Natural killer cell (primary cell): Measurements from ENCODE around the gene ADAMTS19. TPM values are rescaled to one million over a fixed set of nuclear protein-coding genes. Genes with fewer than 3 reads are reported as not detected.

Experiments used
- ATAC-seq, 3 donors: fragments of 150-1000 bp in 2 of 3; fragments of 200-7000 bp in 1 of 3; cut with Tn5 transposase; 1 replicate in 1 of 3; 2 replicates in 2 of 3; pipeline ENCODE4 v1.10.0; 2021; ENCODE audit warnings: mild to moderate bottlenecking in 2 of 3, moderate library complexity in 2 of 3
- DNase-seq, 2 donors: peaks; one replicate each; pipeline versions ENCODE4 v3.0.0 to v3.0.0-alpha.2; 2013 to 2021; ENCODE audit warnings: mixed read lengths in 1 of 2
- H3K27ac ChIP-seq: one replicate; pipeline ENCODE4 v1.5.1; 2013; ENCODE audit warnings: mild to moderate bottlenecking, low read length
- H3K27me3 ChIP-seq: one replicate; pipeline ENCODE4 v1.6.1; 2013; ENCODE audit warnings: low read length; ENCODE audit not compliant: control insufficient read depth, insufficient read depth
- H3K36me3 ChIP-seq: one replicate; pipeline ENCODE4 v1.6.1; 2013; ENCODE audit warnings: low read length; ENCODE audit not compliant: control insufficient read depth, insufficient read depth
- H3K4me1 ChIP-seq: one replicate; pipeline ENCODE4 v1.6.1; 2013; ENCODE audit warnings: low read length; ENCODE audit not compliant: control insufficient read depth, insufficient read depth
- H3K4me3 ChIP-seq: one replicate; pipeline ENCODE4 v1.5.1; 2013; ENCODE audit warnings: low read length
- H3K9me3 ChIP-seq: one replicate; pipeline ENCODE4 v1.6.1; 2013; ENCODE audit warnings: low read length; ENCODE audit not compliant: control insufficient read depth, insufficient read depth
- H3K27ac Mint-ChIP-seq, 2 donors: one replicate each; pipeline ENCODE4 v1.8.0; 2022; ENCODE audit warnings: mild to moderate bottlenecking in 2 of 2, mixed read lengths in 2 of 2, moderate library complexity in 1 of 2
- H3K27me3 Mint-ChIP-seq, 2 donors: one replicate each; pipeline ENCODE4 v1.8.0; 2022; ENCODE audit warnings: low read depth in 2 of 2, mixed read lengths in 2 of 2
- H3K36me3 Mint-ChIP-seq: one replicate; pipeline ENCODE4 v1.8.0; 2022; ENCODE audit warnings: mixed read lengths
- H3K4me1 Mint-ChIP-seq, 2 donors: one replicate each; pipeline ENCODE4 v1.8.0; 2022; ENCODE audit warnings: mixed read lengths in 2 of 2
- H3K4me3 Mint-ChIP-seq: one replicate; pipeline ENCODE4 v1.8.0; 2022; ENCODE audit warnings: mild to moderate bottlenecking, moderate library complexity, mixed read lengths
- H3K9me3 Mint-ChIP-seq, 2 donors: one replicate each; pipeline ENCODE4 v1.8.0; 2022; ENCODE audit warnings: mixed read lengths in 2 of 2
- CTCF ChIP-seq: fragments of 200-600 bp; IDR thresholded peaks from one replicate; pipeline ENCODE4 v1.8.0; 2022; ENCODE audit warnings: antibody characterized with exemption
- WGBS: methylation state at CpG from one replicate; pipeline ENCODE4 v1.1.7; 2013; ENCODE audit warnings: missing lambda C conversion rate; ENCODE audit not compliant: insufficient coverage; 5-methylcytosine and 5-hydroxymethylcytosine counted together
- intact Hi-C: fragments of 100-400 bp; cut with micrococcal nuclease; formaldehyde crosslinking; loops from one replicate; pipeline ENCODE4 v1.14.2; 2022
- total RNA-seq, 4 donors: library from RNA; stranded (reverse); fragments of 120-200 nt in 1 of 4; gene quantifications; one replicate each; pipeline versions ENCODE4 v1.2.3 to v1.2.4, GENCODE V29; 2013 to 2022

Gene ADAMTS19
- total RNA-seq, 3 donors from 2014 or later (not counting 1 experiment from before 2014, with no cell fraction given) = not detected

DNA sequence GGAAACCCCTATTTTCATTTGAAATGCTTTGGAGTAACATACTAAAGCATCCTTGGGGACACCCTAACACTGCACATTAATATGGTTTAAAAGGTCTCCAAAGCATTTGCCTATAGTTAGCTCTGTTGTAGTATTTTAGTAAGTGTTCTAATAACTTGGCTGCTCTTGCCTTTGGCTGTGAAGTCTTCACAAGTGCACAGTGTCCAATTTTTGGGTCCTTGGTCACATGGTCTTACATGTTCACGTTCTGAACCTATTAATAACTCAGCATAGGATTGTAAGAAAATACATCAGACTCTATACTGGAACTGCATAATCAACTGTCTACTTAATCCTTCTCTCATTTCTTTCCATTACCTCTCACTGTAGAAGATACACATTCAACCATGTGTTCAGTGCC, 17.4 kb downstream of the ADAMTS19 start:
- Histone ChIP-seq H3K9me3 (no peaks in the 10 kb centered on the region), H3K36me3 (no peaks in the 10 kb centered on the region), H3K4me1 (no peaks in the 10 kb centered on the region), H3K27ac (no peak overlapping the region), H3K27me3 (no peaks in the 10 kb centered on the region), H3K4me3 (no peak overlapping the region)
- H3K4me3 Mint-ChIP-seq = no peak overlapping the region
- TF ChIP-seq CTCF = no peak
- H3K27ac Mint-ChIP-seq = no peak overlapping the region
- H3K4me1 Mint-ChIP-seq = no peaks in the 10 kb centered on the region
- peaks cover 2 to 3% of the 10 kb centered on the region in 2 donors for H3K9me3 Mint-ChIP-seq
- 63% methylated on average over 1 of the region's 1 CpG for WGBS
- intact Hi-C loops = no loop called here
- ATAC-seq = no peak
- H3K36me3 Mint-ChIP-seq = no peaks in the 10 kb centered on the region
- no peaks in the 10 kb centered on the region for H3K27me3 Mint-ChIP-seq
- no peak for DNase-seq

DNA sequence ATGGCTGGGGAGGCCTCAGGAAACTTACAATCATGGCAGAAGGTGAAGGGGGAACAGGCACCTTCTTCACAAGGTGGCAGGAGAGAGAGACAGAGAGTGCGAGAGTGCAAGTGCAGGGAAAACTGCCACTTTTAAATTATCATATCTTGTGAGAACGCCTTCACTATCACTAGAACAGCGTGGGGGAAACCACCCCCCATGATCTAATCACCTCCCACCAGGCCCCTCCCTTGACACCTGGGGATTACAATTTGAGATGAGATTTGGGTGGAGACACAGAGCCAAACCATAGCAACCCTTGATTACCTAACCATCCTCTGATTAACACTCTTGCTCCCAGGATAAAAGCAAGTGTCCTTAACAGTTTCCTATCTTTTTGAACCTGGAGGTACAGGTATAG, 21.1 kb downstream of the ADAMTS19 start:
- no peaks in the 10 kb centered on the region for H3K4me1 Mint-ChIP-seq
- Histone ChIP-seq H3K27me3 (no peaks in the 10 kb centered on the region), H3K4me1 (no peaks in the 10 kb centered on the region), H3K9me3 (no peaks in the 10 kb centered on the region), H3K27ac (no peak overlapping the region), H3K4me3 (no peak overlapping the region), H3K36me3 (no peaks in the 10 kb centered on the region)
- WGBS = 80% methylated on average over 1 of the region's 3 CpGs
- no peak overlapping the region for H3K27ac Mint-ChIP-seq
- H3K36me3 Mint-ChIP-seq = no peaks in the 10 kb centered on the region
- ATAC-seq (no peak), DNase-seq (no peak)
- no peak overlapping the region for H3K4me3 Mint-ChIP-seq
- H3K9me3 Mint-ChIP-seq = peaks cover 2 to 3% of the 10 kb centered on the region in 2 donors
- TF ChIP-seq CTCF = no peak
- intact Hi-C loops = no loop called here
- no peaks in the 10 kb centered on the region for H3K27me3 Mint-ChIP-seq

GRCh38 chr5:129496421-129496820, 36.3 kb downstream of the ADAMTS19 start:
- intact Hi-C loops = no loop called here
- no peak for DNase-seq
- Histone ChIP-seq H3K36me3 (no peaks in the 10 kb centered on the region), H3K4me3 (no peak overlapping the region), H3K27me3 (no peaks in the 10 kb centered on the region), H3K27ac (no peak overlapping the region), H3K4me1 (no peaks in the 10 kb centered on the region), H3K9me3 (no peaks in the 10 kb centered on the region)
- no peaks in the 10 kb centered on the region for H3K36me3 Mint-ChIP-seq
- TF ChIP-seq CTCF = no peak
- no peak overlapping the region for H3K27ac Mint-ChIP-seq
- H3K4me1 Mint-ChIP-seq = no peaks in the 10 kb centered on the region
- no peaks in the 10 kb centered on the region for H3K27me3 Mint-ChIP-seq
- H3K4me3 Mint-ChIP-seq = no peak overlapping the region
- ATAC-seq = no peak
- peaks cover 16 to 21% of the 10 kb centered on the region in 2 donors for H3K9me3 Mint-ChIP-seq

GRCh38 chr5:129496864-129497595, 36.9 kb downstream of the ADAMTS19 start:
- Histone ChIP-seq H3K4me3 (no peak overlapping the region), H3K27ac (no peak overlapping the region), H3K27me3 (no peaks in the 10 kb centered on the region), H3K4me1 (no peaks in the 10 kb centered on the region), H3K36me3 (no peaks in the 10 kb centered on the region), H3K9me3 (no peaks in the 10 kb centered on the region)
- H3K36me3 Mint-ChIP-seq = no peaks in the 10 kb centered on the region
- H3K4me1 Mint-ChIP-seq = no peaks in the 10 kb centered on the region
- no peak for TF ChIP-seq CTCF
- H3K4me3 Mint-ChIP-seq = no peak overlapping the region
- intact Hi-C loops = no loop called here
- H3K9me3 Mint-ChIP-seq = peaks cover 17 to 22% of the 10 kb centered on the region in 2 donors
- no peak overlapping the region for H3K27ac Mint-ChIP-seq
- ATAC-seq = no peak
- no peaks in the 10 kb centered on the region for H3K27me3 Mint-ChIP-seq
- DNase-seq = no peak
- 94% methylated on average over 3 of the region's 3 CpGs for WGBS
